HepG2 (cell line): ENCODE measurements around the gene TMF1. TPM values are rescaled to one million over a fixed set of nuclear protein-coding genes. Genes with fewer than 3 reads are reported as not detected.

Experiments used
- TGIF2 ChIP-seq: IDR thresholded peaks from 2 replicates; pipeline ENCODE4 v1.6.1; 2016; ENCODE audit warnings: control low read depth, missing compliant biosample characterization
- ZNF142 ChIP-seq: sonication (generic); formaldehyde crosslinking; IDR thresholded peaks from 2 replicates; pipeline ENCODE4 v1.4.0; 2020; ENCODE audit warnings: missing genetic modification reagents
- ZNF34 ChIP-seq: sonication (generic); formaldehyde crosslinking; IDR thresholded peaks from 2 replicates; pipeline ENCODE4 v1.4.0; 2020; ENCODE audit warnings: mild to moderate bottlenecking, missing genetic modification reagents, borderline replicate concordance
- ZNF687 ChIP-seq: sonication (generic); formaldehyde crosslinking; IDR thresholded peaks from 2 replicates; pipeline ENCODE4 v1.5.1; 2020; ENCODE audit warnings: mild to moderate bottlenecking, missing genetic modification reagents, moderate library complexity
- ZNF704 ChIP-seq: sonication (generic); formaldehyde crosslinking; IDR thresholded peaks from 2 replicates; pipeline ENCODE4 v1.8.1; 2023; ENCODE audit warnings: mild to moderate bottlenecking, inconsistent platforms, moderate library complexity, missing genetic modification reagents, borderline replicate concordance
- polyA plus RNA-seq, 8 experiments: library from polyadenylated mRNA; depleted of rRNA in 3 of 8; stranded (reverse) in 7 of 8; unstranded in 1 of 8; fragments of >200 nt; fragmentation: Illumina TruSeq in 4 of 8; extraction: Trizol in 4 of 8; gene quantifications; 2 replicates each; pipeline versions ENCODE4 v1.2.1 to v1.2.3, GENCODE V29; 2011 to 2016; ENCODE audit warnings: low read depth in 4 of 8, missing spikeins in 1 of 8, mixed read lengths in 1 of 8; ENCODE audit not compliant: insufficient read depth in 1 of 8
- total RNA-seq, 5 experiments: library from RNA; depleted of rRNA; stranded (reverse); fragments of >200 nt; fragmentation: Illumina TruSeq; extraction: Trizol; gene quantifications; 2 replicates each; pipeline ENCODE4 v1.2.3, GENCODE V29; 2016; ENCODE audit warnings: low read depth in 1 of 5
- TF ChIP-seq, protein P1 (sequence below): sonication (generic); formaldehyde crosslinking; IDR thresholded peaks from 2 replicates; pipeline ENCODE4 v1.4.0; 2020; ENCODE audit warnings: missing genetic modification reagents, mild to moderate bottlenecking, borderline replicate concordance

The TMF1 gene
- total and polyA plus RNA-seq, 2 of the 13 experiments (the other 11 are each of a cell fraction or from before 2014, with no cell fraction given), result 12.1 to 38.4 TPM

GRCh38 chr3:69013253-69014021 lies 38.7 kb downstream of the TMF1 start, which contains the start of gene EOGT (continued):
- TF ChIP-seq ZNF142, result no peak; the same call in 1 of the 2 replicates
- TF ChIP-seq TGIF2 (CRISPR knock-in tag), result no peak
- TF ChIP-seq ZNF34 (CRISPR knock-in tag), result no peak; the same call in 1 of the 2 replicates
- TF ChIP-seq ZNF704 (CRISPR knock-in tag), result peak; percentile 88
- TF ChIP-seq, protein P1, sequence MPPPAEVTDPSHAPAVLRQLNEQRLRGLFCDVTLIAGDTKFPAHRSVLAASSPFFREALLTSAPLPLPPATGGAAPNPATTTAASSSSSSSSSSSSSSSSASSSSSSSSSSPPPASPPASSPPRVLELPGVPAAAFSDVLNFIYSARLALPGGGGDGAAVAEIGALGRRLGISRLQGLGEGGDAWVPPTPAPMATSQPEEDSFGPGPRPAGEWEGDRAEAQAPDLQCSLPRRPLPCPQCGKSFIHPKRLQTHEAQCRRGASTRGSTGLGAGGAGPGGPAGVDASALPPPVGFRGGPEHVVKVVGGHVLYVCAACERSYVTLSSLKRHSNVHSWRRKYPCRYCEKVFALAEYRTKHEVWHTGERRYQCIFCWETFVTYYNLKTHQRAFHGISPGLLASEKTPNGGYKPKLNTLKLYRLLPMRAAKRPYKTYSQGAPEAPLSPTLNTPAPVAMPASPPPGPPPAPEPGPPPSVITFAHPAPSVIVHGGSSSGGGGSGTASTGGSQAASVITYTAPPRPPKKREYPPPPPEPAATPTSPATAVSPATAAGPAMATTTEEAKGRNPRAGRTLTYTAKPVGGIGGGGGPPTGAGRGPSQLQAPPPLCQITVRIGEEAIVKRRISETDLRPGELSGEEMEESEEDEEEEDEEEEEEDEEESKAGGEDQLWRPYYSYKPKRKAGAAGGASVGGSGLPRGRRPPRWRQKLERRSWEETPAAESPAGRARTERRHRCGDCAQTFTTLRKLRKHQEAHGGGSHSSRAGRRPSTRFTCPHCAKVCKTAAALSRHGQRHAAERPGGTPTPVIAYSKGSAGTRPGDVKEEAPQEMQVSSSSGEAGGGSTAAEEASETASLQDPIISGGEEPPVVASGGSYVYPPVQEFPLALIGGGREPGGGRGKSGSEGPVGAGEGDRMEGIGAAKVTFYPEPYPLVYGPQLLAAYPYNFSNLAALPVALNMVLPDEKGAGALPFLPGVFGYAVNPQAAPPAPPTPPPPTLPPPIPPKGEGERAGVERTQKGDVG (CRISPR knock-in tag), result 0 out of 2 replicates have a peak, but pooled peaks have one; percentile 36
- TF ChIP-seq ZNF687 (CRISPR knock-in tag), result peak; percentile 98
